ENCODE results near the gene ZNF492. TPM values are rescaled to one million over a fixed set of nuclear protein-coding genes. Genes with fewer than 3 reads are reported as not detected.

ZNF492 gene
- polyA plus RNA-seq, 1 of the 3 experiments (the other 2 are of a cell fraction) = 0.28 TPM

DNA sequence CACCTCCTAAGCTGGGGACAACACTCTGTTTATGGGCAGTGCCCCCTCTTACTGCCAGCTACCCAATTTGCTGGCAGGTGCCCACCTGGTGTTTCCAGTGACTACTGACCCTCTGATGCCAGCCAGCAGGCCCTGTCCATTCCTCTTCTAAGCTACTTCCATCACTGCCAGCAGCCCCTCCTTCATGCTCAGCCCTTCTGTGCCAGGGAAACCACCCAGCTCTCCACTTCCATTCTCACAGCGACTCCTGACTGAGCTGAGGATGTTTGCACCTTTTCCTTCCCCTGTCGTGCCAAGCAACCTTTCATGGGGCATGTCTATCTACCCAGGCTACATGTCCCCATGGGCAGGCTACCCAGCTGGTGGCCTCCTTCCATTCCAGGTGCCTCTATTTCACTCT, 24.0 kb upstream of the ZNF492 start:
- ChIA-PET CTCF (no interaction called here), POLR2A (no interaction called here)
- Histone ChIP-seq H3K9me2 (no peaks in the 10 kb centered on the region), H3K79me2 (ENCODE audit: insufficient read depth) (no peaks in the 10 kb centered on the region), H3K27ac (ENCODE audit: low read depth in 2 of 2, low read length in 1 of 2) (no peak overlapping the region), H3K27me3 (ENCODE audit: insufficient read depth) (no peaks in the 10 kb centered on the region), H3F3A (replicated peaks; ENCODE audit: insufficient read depth) (no peaks in the 10 kb centered on the region), H3K9ac (no peak overlapping the region), H3K4me1 (ENCODE audit: control insufficient read depth in 1 of 2, insufficient read depth in 2 of 2, low read depth in 1 of 2, low read length in 1 of 2) (no peaks in the 10 kb centered on the region), H3K36me3 (replicated peaks in 1 of 2; ENCODE audit: control insufficient read depth in 1 of 2, insufficient read depth in 2 of 2, low read length in 1 of 2) (no peaks in the 10 kb centered on the region), H3K4me3 (ENCODE audit: low read depth in 2 of 2, low read length in 1 of 2) (no peak overlapping the region), H4K20me1 (ENCODE audit: insufficient read depth) (no peaks in the 10 kb centered on the region), H2AFZ (ENCODE audit: low read depth) (no peak overlapping the region), H3K4me2 (no peak overlapping the region), H3K9me3 (no peaks in the 10 kb centered on the region)
- DNase-seq = no peak
- no peak for TF ChIP-seq MXI1 (IDR thresholded peaks at IDR 0.05; ENCODE audit: low read depth, low read length)
- no peak for TF ChIP-seq ELF1 (IDR thresholded peaks at IDR 0.05)
- TF ChIP-seq GABPA (IDR thresholded peaks at IDR 0.05; ENCODE audit: low read depth) = no peak
- TF ChIP-seq RAD21 (IDR thresholded peaks at IDR 0.05; ENCODE audit: low read length) = no peak
- TF ChIP-seq MEF2A (IDR thresholded peaks at IDR 0.05; ENCODE audit: borderline replicate concordance, low read depth) = no peak
- TF ChIP-seq, protein P1, sequence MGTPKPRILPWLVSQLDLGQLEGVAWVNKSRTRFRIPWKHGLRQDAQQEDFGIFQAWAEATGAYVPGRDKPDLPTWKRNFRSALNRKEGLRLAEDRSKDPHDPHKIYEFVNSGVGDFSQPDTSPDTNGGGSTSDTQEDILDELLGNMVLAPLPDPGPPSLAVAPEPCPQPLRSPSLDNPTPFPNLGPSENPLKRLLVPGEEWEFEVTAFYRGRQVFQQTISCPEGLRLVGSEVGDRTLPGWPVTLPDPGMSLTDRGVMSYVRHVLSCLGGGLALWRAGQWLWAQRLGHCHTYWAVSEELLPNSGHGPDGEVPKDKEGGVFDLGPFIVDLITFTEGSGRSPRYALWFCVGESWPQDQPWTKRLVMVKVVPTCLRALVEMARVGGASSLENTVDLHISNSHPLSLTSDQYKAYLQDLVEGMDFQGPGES (IDR thresholded peaks at IDR 0.05; ENCODE audit: low read depth, low read length) = no peak
- TF ChIP-seq, protein P2, sequence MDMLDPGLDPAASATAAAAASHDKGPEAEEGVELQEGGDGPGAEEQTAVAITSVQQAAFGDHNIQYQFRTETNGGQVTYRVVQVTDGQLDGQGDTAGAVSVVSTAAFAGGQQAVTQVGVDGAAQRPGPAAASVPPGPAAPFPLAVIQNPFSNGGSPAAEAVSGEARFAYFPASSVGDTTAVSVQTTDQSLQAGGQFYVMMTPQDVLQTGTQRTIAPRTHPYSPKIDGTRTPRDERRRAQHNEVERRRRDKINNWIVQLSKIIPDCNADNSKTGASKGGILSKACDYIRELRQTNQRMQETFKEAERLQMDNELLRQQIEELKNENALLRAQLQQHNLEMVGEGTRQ (IDR thresholded peaks at IDR 0.05; ENCODE audit: borderline replicate concordance, low read depth, low read length) = no peak
- TF ChIP-seq RFX5 (IDR thresholded peaks at IDR 0.05; ENCODE audit: low read length) = no peak
- TF ChIP-seq, protein P3, sequence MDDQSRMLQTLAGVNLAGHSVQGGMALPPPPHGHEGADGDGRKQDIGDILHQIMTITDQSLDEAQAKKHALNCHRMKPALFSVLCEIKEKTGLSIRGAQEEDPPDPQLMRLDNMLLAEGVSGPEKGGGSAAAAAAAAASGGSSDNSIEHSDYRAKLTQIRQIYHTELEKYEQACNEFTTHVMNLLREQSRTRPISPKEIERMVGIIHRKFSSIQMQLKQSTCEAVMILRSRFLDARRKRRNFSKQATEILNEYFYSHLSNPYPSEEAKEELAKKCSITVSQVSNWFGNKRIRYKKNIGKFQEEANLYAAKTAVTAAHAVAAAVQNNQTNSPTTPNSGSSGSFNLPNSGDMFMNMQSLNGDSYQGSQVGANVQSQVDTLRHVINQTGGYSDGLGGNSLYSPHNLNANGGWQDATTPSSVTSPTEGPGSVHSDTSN (IDR thresholded peaks at IDR 0.05) = no peak
- no peak for TF ChIP-seq EZH2phosphoT487 (IDR thresholded peaks at IDR 0.05; ENCODE audit: borderline replicate concordance, low read depth)
- TF ChIP-seq, protein P4, sequence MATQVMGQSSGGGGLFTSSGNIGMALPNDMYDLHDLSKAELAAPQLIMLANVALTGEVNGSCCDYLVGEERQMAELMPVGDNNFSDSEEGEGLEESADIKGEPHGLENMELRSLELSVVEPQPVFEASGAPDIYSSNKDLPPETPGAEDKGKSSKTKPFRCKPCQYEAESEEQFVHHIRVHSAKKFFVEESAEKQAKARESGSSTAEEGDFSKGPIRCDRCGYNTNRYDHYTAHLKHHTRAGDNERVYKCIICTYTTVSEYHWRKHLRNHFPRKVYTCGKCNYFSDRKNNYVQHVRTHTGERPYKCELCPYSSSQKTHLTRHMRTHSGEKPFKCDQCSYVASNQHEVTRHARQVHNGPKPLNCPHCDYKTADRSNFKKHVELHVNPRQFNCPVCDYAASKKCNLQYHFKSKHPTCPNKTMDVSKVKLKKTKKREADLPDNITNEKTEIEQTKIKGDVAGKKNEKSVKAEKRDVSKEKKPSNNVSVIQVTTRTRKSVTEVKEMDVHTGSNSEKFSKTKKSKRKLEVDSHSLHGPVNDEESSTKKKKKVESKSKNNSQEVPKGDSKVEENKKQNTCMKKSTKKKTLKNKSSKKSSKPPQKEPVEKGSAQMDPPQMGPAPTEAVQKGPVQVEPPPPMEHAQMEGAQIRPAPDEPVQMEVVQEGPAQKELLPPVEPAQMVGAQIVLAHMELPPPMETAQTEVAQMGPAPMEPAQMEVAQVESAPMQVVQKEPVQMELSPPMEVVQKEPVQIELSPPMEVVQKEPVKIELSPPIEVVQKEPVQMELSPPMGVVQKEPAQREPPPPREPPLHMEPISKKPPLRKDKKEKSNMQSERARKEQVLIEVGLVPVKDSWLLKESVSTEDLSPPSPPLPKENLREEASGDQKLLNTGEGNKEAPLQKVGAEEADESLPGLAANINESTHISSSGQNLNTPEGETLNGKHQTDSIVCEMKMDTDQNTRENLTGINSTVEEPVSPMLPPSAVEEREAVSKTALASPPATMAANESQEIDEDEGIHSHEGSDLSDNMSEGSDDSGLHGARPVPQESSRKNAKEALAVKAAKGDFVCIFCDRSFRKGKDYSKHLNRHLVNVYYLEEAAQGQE (IDR thresholded peaks at IDR 0.05; ENCODE audit: low read depth, low read length) = no peak
- WGBS (ENCODE audit: low lambda C conversion rate) = 6% methylated on average over 2 of the region's 2 CpGs
